Stimulated activated CD4-positive, alpha-beta T cell treated with anti-CD3 and anti-CD28 coated beads, Interleukin-4, amount 100 ng/mL, for 4 hours (primary cell): ENCODE results near the gene SPATA9.
"Not testable (repeated sequence)": the region's sequence is repeated elsewhere in the genome, so short reads cannot be mapped to it uniquely, and the experiment has no call there.

Experiments used
- DNase-seq, 2 experiments: peaks; one replicate each; pipeline ENCODE4 v3.0.0-alpha.2; 2020

SPATA9 gene

DNA sequence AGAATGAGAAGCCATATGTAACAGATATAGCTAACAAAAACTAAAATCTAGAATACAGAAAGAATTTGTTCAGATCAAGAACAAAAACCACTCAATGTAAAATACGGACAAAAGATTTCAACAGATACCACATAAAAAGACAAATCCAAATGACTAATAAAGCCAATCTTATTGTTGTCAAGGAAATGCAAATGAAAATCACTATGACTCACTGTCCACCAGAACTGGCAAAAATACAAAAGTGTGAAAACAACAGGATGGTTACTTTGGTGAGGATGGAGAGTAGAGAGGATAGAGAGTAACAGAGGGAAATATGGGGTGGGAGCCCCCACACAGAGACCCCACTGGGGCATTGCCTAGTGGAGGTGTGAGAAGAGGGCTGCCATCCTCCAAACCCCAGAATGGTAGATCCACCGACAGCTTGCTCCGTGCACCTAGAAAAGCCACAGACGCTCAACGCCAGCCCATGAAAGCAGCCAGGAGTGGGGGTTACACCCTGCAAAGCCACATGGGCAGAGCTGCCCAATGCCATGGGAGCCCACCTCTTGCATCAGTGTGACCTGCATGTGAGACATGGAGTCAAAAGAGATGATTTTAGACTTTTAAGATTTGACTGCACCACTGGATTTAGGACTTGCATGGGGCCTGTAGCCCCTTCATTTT is 33.1 kb upstream of the SPATA9 start:
- no peak for DNase-seq

DNA sequence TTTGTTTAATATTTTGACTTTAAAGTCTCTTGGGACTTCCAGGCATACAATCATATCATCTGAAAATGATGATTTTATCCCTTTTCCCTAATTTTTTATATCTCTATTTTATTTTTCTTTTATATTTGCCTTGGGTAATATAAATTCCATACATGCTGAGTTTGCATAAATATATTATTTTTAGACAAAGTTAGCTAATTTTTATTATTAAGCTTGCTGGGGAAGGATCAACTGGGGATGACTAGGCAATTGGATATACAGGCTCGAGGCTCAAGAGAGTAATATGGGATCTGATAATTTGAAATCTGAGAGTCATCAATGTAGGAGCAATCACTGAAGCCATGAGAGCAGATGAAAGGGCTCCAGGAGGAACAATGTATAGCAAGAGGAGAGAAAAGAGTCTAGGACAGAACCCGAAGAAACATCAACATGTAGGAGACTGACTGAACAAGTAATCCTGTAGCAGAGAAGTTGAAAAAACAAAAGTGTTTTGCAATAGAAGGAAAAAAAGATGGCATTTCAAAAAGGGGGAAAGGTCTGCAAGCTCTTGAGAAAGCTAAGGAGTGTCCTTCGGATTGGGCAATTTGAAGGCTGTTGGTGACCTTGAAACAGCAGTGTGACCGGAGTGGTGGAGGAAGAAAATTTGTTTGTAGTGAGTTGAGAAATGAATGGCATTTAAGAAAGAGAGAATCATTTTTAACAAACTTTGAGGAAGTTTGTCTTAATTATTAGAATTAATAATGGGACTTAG is 31.3 kb upstream of the SPATA9 start:
- DNase-seq: no peak

DNA sequence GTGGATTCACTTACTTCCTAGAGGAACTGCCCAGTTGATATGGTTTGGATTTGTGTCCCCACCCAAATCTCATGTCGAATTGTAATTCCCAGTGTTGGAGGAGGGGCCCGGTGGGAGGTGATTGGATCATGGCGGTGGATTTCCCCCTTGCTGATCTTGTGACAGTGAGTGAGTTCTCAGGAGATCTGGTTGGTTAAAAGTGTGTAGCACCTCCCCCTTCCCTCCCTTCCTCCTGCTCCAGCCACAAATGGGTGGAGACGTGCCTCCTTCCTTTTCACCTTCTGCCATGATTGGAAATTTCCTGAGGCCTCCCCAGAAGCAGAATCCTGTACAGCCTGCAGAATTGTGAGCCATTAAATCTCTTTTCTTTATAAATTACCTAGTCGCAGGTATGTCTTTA is 30.5 kb upstream of the SPATA9 start:
- not testable (repeated sequence) for DNase-seq

DNA sequence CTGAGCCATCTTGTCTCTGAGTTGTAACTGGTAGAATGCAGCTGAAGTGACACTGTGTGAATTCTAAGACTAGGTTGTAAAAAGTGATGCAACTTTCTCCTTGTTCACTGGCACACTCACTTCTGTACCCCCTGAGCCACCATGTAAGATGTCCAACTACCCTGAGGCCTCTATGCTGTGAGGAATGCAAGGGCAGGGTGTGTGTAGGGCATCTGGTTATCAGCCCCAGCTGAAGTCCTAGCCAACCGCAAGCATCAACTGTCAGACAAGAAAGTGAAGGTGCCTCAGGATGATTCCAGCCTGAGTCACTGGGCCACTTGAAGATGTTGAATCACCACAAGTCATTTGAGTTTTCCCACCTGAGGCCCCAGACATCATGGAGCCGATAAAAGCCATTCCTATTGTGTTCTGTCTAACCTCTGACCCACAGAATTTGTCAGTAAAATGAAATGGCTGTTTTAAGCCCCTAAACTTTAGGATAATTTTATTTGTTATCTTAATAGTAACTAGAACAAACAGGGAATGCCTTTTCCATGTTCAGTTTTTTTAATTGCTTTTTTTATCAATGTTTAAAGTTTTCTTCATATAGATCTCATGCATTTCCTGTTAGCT is 29.7 kb upstream of the SPATA9 start:
- DNase-seq: peak in 1 of 2 experiments; percentile 10

DNA sequence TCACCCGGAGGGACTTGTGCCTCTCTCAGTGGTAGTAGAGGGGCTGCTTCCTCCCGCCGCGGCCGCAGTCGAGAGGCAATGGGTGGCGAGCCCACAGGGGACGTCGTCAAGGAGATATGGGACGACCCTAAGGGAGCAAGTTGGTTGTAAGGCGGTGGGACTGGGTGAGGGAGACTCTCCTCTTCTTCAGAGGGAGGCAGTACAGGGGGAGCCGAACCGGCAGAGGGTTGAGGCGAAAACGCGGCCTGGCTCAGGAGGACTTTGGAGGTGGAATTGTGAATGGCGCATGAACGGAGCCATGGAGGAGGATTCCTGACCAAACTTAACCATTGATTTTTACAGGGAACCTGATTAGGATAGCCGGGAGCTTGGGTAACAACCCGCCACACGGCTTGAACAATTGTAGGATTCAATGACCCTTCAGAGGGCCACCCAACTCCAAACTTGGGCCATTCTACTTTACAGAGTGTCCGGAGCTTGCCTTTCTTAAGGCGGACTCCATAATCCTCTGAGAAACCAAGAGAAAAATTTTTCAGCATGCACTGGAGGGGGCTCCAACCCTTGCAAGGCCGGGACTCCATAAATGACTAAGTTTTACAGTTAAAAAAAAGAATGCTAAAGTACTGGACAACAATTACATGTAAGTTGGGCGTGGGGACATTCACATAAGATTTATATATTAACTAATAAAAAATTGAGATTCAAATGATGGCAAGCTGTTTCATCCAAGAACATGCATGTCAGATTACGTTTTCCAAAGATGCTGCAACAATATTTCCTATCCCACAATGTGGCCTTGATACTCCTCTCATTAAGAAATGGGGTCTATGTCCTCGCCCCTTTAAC is 28.9 kb upstream of the SPATA9 start:
- no peak for DNase-seq

DNA sequence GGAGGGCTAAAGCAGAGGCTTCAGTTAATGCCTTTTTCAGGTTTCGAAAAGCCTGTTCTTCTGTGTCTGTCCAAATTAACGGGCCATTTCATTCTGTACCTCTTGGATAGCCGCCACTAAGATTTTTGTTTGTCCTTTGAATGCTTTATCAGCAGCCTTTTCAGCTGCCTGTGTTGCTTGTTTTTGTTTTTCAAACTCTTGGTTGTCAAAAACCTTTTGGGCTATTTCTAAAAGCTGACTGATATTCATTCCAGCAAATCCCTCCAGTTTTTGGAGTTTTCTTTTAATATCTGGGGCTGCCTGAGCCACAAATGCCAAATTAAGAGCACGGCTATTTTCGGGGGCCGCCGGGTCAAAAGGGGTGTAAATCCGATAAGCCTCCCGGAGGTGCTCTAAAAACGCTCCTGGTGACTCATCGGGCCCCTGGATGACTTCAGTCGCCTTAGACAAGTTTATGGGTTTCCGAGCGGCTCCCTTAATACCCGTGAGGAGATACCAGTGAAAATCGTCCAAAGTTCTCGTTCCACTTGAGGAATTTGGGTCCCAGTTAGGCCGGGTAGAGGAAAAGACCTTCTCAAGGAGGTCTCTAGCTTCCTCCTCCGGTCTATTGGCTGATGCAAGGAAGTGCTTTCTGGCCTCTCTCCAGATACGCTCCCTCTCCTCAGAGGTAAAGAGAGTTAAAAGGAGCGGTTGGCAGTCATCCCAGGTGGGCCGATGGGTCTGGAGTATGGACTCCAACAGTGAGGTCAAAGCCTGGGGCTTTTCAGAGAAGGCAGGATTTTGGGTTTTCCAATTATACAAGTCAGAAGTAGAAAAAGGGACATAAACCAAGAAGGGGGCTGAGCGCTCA is 28.1 kb upstream of the SPATA9 start:
- DNase-seq: not testable (repeated sequence)

DNA sequence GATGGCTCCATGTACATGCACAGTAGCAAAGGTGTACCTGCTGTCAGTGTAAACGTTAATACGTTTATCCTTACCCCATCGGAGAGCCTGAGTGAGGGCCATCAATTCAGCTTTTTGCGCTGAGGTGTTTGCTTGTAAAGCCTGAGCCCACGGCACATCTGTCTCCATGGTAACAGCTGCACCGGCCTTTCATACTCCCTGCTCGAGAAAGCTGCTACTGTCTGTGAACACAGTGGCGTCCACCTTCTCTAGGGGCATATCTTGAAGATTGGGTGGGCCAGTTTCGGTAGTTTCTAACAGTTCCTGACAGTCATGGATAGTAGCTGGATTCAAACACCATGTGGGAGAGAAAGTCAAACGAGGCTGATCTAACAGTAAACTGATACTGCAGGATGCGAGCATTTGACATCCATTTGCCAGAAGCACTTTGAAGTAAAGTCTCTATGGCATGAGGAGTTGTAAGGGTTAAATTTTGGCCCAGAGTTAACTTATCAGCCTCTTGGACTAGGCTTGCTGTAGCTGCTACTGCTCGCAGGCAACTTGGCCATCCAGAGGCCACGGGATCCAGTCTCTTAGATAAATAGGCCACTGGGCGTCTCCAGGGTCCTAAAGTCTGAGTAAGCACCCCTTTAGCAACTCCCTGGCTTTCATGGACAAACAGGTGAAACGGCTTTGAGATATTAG is 27.3 kb upstream of the SPATA9 start:
- DNase-seq: no peak

DNA sequence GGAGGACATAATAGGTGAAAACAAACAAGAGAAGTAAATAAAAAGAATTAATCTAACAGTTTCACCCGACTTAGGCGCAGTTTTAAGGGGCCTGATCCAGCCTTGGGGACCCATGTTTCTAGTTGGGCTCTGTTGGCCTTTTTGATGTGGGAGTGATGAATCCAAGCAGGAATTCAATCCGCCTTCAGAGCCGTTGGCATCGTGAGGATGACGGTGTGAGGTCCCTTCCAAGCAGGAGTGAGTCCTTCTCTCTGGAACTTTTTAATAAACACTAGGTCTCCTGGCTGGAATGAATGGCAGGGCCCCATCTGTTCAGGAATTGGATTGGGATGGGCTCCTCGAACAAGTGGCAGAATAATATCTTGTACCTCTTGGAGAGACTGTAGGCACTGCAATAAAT is 26.1 kb upstream of the SPATA9 start:
- DNase-seq: no peak

DNA sequence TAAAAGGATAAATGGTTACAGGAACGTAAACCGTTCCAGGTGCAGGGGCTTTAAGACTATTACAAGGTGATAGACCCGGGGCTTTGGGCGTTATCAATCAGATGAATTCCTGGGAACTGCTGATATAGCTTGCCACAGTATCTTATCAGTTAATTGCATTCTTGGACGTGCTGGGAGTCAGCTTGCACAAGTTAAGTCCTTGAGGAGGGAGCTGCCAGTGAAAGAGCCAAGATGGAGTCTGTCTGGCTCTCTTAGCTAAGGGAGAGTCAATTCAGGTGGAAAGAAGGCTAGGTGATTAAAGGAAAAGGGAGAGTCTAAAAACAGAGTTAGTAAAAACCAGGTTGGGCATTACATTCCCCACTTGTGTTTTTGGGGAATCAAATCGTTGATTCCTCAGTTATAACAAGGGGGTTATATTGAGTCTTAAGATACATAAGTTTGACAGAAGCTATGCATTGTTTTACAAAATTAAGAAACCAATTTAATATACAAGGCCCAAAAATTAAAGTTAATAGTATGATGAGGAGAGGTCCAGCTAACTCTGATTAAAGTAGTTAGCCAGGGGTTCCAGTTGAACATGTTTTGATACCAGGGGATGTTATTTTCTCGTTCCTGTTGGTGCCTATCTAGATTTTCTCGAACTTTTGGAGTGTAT is 24.9 kb upstream of the SPATA9 start:
- DNase-seq: not testable (repeated sequence)

DNA sequence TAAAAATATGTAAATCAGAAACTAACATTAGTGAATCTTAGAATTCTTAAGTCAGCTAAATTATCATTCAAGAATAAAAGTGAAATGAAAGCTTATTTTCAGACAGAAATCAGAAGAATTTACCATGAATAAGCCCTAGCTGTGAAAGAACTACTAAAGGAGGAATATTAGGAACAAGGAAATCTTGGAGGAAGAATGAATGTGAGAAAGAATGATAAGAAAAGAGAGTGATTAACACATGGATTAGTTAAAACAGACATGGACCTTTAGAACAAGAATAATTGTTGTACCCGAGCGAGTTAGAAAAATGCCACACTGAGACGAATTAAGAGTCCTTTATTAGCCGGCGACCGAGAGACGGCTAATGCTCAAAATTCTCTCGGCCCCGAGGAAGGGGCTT is 24.3 kb upstream of the SPATA9 start:
- no peak for DNase-seq

DNA sequence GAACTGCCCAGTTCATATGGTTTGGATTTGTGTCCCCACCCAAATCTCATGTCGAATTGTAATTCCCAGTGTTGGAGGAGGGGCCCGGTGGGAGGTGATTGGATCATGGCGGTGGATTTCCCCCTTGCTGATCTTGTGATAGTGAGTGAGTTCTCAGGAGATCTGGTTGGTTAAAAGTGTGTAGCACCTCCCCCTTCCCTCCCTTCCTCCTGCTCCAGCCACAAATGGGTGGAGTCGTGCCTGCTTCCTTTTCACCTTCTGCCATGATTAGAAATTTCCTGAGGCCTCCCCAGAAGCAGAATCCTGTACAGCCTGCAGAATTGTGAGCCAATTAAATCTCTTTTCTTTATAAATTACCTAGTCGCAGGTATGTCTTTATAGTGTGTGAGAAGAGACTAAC is 23.4 kb upstream of the SPATA9 start:
- not testable (repeated sequence) for DNase-seq

DNA sequence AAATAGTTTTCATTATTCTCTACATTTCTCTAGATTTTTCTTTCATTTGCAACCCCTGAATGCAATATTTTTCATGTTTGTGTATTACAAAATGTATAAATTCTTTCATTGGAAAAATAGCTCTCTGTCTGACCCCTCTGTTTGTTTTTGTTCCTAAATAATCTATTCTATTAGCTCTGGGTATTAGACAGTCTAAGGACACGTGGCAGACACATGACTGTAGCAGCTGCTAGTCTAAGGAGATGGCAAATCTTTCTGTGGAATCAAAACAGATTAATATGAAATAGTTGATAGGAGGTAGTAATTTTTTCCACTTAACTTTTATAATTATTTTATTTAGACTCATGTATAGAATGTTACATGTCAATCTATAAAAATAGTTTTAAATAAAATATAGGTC is 21.4 kb upstream of the SPATA9 start:
- DNase-seq: no peak

DNA sequence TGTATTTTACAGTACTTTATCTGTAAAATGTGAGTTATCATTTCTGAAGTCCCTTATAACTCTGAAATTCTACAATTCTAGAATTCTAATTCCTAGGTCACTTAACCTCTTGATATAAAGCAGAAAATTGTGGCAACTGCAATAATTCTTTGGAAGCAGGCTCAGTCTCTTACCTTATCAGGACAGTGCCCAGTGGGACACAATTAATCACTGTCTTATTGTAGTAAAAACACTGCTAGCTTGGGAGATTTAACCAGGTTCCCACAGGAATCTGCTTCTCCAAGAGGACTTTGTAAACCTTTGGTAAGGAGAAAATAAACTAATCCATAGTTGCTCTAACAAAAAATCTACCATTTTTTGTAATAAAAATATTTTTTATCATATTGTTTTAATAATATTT is 18.3 kb upstream of the SPATA9 start:
- no peak for DNase-seq

DNA sequence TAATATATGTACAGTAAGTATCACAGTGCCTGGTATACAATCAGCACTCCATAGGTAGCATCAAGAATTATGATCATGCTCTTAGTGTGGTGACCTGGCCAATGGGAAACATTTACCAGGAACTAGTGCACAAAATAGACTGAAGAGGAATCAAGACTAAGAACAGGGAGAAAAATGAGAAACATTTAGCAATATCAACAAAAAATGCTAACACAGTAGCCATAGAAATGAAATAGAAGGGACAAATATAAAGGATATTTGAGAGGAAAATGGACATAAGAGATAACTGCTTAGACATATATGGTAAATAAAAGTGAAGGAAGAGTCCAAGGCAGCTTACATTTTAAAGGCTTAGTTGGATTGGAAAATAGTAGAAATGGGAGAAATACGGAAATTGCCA is 16.5 kb upstream of the SPATA9 start:
- DNase-seq: no peak

DNA sequence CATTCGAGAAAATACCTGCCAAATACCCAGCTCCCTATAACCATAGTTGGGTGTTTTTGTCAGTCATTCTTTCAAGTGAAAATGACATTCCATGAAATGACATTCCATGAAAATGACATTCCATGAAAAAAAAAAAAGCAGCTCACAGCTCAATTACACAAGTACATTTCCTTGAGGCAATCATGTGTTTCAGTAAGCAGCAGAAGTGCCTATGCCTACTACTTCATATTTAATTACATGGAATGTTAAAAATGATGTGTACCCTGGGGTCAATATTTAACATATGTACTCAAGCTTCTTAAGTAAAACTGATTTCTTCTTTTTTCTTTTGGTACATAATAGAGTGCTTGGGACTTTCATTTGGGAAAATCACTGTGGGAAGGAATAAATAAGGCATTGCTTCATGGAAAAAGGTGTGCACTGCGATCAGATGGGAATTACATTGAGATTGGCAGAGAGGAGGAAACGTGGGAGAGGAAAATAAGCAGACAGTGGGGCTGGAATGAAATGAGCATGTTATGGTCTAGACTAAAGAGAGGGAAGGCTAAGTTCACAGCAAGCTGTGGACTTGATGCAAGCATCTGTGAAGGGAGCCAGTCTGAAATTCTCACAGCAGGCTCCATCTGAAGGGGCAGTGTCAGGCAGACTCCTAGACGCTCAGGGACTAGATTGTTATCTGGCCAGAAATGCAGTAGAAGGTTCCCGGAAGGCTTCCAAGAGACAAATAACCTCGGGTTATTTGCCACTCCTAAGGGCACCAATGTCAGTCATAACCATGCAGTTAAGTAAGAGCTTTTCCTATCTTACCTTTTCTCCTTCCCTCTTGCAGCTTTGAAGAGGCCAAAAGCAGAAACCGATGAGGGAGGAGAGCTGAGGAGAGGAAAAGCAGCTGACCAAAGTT is 15.2 kb upstream of the SPATA9 start:
- no peak for DNase-seq

DNA sequence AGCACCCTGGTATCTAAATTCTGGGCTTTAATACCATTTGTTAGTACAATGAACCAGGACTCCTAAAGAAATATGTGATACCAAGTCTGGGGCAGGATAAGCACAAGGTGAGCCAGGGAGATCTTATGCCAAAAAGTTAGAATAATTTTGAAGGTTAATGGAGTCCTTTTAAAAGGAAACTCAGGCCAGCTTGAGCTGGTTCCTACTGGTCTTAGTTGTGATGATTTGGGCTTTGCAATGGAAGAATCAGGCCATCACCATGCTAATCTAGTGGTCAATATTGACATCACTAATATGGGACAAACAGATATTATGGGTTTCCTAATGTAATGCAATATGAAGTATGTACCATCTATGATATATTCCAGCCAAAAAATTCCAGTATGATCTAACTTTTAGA is 7.5 kb upstream of the SPATA9 start:
- no peak for DNase-seq

DNA sequence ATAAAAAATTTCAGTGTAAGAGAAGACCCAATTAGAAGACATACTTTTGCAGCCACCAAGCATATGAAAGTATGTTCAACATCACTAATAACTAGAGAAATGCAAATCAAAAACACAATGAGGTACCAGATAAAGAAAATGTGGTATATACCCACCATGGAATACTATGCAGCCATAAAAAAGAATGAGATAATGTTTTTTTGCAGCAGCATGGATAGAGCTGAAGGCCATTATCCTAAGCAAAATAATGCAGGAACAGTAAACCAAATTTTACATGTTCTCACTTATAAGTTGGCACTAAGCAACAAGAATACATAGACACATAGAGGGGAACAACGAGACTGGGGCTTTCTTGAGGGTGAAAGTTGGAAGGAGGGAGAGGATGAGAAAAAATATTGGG is 6.9 kb upstream of the SPATA9 start:
- no peak for DNase-seq

DNA sequence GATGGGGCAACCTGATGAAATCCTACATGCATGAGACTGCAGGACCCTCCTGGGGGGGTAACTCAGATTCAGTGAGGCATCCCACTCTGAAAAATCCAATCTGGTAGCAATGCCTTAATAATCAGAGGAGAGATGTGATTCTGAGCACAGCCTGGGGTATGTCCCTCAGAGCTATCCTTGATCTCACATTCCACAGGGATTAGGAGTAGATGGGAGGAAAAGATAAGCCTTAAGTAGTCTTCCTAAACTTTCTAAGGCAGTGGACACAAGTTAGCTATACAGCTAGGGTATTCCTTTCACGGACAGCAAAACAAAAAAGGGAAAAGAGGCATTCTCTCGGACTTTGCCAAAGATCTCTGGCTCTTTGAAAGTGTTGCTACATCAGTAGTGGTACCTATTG is 3.9 kb upstream of the SPATA9 start:
- DNase-seq: no peak

DNA sequence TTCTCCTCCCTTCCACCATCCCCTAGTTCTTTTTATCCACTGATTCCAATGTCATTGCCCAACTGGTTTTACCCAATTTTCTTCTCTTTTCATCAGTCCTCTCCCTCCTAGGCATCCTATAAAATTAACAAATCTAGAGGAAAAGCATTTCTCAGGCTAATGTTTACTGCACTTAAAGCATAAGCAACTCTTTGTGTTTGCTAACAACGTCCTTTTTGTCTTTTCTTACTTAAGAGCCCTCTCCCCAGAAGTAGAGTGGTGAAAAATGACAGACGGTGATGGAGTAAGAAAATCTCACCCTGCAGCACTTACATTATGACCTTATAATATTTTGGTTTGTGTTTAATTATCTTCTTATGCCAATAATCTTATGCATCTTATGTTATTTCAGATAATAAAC is 1.6 kb upstream of the SPATA9 start:
- no peak for DNase-seq

DNA sequence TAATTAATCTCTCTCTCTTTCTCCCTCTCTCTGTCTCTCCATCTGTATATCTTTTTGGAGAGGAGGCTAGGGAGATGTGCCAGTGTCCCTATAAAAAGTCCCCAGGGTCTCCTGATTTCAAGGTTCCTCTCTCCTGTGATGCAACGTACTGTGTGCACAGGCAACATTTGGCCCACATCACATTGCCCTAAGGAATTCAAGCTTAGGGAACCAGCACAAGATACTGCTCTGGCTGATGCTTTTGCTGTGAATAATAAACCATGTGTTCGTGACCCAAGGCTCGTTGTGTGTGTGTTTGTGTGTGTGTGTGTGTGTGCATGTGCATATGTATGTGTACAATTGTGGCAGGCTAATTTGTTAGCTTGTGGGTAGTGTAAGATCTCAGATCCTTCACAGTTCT is 9.7 kb downstream of the SPATA9 start:
- DNase-seq: no peak
